Left forelimb (tissue), 1 donor: ENCODE data around the gene PLD4.
"Not testable (repeated sequence)": the region's sequence is repeated elsewhere in the genome, so short reads cannot be mapped to it uniquely, and the experiment has no call there.

Experiments used
- DNase-seq: peaks from one replicate; pipeline ENCODE4 v3.0.0-alpha.2; 2018; ENCODE audit warnings: low spot score

Gene PLD4

DNA sequence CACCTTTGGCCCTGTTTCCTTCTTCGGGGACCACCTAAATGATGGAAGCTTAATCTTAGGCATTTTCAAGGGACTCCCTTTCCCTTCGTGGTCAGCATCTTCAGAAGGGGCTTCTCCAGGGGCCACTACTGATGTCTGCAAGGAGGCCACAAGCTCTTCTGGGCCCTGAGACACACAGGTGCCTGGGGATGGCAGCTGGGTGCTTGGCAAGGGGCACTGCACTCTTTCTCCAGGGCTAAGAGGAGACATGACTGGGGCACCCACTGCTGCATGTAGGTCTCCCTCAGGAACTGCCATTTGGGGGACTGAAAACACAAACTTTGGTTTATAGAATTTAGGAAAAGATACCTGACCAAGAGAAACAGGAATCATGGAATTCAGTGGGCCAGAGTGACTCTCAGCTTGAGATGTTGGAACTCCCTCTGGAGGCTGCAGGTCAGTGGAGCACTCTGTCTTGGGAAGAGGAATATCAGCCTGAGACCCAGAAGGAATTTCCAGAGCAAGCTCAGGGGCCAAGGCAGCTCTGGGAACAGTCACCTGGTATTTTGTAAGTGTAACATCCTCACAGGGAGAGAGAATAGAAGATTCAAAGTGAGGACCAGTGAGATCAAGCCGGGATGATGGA is 16.0 kb downstream of the PLD4 start:
- DNase-seq, result peak; percentile 47

DNA sequence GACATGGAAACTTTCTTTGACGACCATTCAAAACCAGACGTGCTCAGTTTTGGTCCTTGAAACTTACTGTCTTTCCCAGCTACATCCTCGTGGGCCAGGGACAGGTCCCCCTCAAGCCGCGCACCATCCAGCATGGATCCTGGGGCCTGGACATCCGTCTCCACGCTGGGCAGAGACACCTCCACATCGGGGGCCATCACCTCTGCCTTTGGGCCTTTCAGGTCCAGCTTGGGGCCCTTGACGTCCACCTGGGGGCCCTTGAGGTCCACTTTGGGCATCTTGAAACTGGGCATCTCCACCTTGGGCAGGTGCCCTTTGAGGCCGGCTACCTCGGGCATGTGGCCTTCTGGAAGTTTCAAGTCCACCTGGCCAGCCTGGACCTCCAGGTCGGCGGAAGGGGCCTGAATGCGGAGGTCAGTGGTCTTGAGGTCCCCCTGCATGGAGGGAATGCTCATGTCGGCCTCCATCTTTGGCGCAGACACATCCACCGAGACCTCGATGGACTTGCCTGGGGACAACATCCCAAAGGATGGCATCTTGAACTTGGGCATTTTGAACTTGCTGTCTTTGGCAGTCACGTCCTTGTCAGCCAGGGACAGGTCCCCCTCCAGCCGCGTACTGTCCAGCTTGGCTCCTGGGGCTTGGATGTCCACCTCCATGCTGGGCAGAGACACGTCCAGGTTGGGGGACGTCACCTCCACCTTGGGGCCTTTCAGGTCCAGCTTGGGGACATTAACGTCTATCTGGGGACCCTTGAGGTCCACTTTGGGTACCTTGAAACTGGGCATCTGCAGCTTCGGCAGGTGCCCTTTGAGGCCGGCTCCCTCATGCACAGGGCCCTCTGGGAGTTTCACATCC is 17.1 kb downstream of the PLD4 start:
- peak; percentile 47 for DNase-seq

DNA sequence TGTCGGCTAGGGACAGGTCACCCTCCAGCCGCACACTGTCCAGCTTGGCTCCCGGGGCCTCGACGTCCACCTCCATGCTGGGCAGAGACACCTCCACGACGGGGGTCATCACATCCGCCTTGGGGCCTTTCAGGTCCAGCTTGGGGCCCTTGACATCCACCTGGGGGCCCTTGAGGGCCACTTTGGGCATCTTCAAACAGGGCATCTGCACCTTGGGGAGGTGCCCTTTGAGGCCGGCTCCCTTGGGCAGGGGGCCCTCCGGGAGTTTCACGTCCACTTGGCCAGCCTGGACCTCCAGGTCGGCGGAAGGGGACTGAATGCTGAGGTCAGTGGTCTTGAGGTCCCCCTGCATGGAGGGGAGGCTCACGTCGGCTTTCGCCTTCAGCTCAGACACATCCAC is 17.9 kb downstream of the PLD4 start:
- peak; percentile 50 for DNase-seq

DNA sequence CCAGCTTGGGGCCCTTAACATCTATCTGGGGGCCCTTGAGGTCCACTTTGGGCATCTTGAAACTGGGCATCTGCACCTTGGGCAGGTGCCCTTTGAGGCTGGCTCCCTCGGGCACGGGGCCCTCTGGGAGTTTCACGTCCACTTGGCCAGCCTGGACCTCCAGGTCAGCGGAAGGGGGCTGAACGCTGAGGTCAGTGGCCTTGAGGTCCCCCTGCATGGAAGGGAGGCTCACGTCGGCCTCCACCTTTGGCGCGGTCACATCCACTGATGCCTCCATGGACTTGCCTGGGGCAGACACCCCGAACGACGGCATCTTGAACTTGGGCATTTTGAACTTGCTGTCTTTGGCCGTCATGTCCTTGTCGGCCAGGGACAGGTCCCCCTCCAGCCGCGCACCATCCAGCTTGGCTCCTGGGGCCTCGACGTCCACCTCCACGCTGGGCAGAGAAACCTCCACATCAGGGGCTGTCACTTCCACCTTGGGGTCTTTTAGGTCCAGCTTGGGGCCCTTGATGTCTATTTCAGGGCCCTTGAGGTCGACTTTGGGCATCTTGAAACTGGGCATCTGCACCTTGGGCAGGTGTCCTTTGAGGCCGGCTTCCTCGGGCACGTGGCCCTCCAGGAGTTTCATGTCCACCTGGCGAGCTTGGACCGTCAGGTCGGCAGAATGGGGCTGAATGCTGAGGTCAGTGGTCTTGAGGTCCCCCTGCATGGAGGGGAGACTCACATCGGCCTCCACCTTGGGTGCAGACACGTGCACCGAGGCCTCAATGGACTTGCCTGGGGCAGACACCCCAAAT is 18.7 kb downstream of the PLD4 start:
- peak; percentile 61 for DNase-seq

DNA sequence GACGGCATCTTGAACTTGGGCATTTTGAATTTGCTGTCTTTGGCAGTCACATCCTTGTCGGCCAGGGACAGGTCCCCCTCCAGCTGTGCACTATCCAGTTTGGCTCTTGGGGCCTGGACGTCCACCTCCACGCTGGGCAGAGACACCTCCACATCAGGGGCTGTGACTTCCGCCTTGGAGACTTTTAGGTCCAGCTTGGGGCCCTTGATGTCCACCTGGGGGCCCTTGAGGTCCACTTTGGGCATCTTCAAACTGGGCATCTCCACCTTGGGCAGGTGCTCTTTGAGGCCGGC is 19.3 kb downstream of the PLD4 start:
- DNase-seq, result not testable (repeated sequence)

DNA sequence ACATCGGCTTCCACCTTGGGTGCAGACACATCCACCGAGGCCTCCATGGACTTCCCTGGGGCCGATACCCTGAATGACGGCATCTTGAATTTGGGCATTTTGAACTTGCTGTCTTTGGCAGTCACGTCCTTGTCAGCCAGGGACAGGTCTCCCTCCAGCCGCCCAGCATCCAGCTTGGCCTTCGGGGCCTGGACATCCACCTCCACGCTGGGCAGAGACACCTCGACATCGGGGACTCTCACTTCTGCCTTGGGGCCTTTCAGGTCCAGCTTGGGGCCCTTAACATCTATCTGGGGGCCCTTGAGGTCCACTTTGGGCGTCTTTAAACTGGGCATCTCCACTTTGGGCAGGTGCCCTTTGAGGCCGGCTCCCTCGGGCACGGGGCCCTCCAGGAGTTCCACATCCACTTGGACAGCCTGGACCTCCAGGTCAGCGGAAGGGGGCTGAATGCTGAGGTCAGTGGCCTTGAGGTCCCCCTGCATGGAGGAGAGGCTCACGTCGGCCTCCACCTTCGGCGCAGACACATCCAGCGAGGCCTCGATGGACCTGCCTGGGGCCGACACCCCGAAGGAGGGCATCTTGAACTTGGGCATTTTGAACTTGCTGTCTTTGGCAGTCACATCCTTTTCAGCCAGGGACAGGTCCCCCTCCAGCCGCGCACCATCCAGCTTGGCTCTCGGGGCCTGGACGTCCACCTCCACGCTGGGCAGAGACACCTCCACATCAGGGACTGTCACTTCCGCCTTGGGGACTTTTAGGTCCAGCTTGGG is 19.9 kb downstream of the PLD4 start:
- peak; percentile 52 for DNase-seq

DNA sequence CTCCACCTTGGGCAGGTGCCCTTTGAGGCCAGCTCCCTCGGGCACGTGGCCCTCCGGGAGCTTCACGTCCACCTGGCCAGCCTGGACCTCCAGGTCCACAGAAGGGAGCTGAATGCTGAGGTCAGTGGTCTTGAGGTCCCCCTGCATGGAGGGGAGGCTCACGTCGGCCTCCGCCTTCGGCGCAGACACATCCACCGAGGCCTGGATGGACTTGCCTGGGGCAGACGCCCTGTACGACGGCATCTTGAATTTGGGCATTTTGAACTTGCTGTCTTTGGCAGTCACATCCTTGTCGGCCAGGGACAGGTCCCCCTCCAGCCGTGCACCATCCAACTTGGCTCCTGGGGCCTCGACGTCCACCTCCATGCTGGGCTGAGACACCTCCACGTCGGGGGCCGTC is 20.6 kb downstream of the PLD4 start:
- not testable (repeated sequence) for DNase-seq

DNA sequence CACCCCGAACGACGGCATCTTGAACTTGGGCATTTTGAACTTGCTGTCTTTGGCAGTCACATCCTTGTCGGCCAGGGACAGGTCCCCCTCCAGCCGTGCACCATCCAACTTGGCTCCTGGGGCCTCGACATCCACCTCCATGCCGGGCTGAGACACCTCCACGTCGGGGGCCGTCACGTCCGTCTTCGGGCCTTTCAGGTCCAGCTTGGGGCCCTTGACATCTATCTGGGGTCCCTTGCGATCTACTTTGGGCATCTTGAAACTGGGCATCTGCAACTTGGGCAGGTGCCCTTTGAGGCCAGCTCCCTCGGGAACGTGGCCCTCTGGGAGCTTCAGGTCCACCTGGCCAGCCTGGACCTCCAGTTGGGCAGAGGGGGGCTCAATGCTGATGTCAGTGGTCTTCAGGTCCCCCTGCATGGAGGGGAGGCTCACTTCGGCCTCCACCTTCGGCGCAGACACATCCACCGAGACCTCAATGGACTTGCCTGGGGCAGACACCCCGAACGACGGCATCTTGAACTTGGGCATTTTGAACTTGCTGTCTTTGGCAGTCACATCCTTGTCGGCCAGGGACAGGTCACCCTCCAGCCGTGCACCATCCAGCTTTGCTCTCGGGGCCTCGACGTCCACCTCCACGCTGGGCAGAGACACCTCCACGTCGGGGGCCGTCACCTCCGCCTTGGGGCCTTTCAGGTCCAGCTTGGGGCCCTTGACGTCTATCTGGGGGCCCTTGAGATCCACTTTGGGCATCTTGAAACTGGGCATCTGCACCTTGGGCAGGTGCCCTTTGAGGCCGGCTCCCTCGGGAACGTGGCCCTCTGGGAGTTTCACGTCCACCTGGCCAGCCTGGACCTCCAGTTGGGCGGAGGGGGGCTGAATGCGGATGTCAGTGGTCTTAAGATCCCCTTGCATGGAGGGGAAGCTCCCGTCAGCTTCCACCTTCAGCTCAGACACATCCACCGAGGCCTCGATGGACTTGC is 21.6 kb downstream of the PLD4 start:
- not testable (repeated sequence) for DNase-seq

DNA sequence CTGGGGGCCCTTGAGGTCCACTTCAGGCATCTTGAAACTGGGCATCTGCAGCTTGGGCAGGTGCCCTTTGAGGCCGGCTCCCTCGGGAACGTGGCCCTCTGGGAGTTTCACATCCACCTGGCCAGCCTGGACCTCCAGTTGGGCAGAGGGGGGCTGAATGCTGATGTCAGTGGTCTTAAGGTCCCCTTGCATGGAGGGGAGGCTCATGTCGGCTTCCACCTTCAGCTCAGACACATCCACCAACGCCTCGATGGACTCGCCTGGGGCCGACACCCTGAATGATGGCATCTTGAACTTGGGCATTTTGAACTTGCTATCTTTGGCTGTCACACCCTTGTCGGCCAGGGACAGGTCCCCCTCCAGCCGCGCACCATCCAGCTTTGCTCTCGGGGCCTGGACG is 22.5 kb downstream of the PLD4 start:
- DNase-seq, result not testable (repeated sequence)

DNA sequence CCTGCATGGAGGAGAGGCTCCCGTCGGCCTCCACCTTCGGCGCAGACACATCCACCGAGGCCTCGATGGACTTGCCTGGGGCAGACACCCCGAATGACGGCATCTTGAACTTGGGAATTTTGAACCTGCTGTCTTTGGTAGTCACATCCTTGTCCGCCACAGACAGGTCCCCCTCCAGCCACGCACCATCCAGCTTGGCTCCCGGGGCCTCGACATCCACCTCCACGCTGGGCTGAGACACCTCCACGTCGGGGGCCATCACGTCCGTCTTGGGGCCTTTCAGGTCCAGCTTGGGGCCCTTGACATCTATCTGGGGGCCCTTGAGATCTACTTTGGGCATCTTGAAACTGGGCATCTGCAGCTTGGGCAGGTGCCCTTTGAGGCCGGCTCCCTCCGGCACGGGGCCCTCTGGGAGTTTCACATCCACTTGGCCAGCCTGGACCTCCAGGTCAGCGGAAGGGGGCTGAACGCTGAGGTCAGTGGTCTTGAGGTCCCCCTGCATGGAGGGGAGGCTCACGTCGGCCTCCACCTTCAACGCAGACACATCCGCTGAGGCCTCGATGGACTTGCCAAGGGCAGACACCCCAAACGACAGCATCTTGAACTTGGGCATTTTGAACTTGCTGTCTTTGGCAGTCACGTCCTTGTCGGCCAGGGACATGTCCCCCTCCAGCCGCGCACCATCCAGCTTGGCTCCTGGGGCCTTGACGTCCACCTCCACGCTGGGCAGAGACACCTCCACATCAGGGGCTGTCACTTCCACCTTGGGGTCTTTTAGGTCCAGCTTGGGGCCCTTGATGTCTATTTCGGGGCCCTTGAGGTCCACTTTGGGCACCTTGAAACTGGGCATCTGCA is 23.4 kb downstream of the PLD4 start:
- not testable (repeated sequence) for DNase-seq

DNA sequence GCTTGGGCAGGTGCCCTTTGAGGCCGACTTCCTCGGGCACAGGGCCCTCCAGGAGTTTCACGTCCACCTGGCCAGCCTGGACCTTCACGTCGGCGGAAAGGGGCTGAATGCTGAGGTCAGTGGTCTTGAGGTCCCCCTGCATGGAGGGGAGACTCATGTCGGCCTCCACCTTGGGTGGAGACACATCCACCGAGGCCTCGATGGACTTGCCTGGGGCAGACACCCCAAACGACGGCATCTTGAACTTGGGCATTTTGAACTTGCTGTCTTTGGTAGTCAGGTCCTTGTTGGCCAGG is 24.0 kb downstream of the PLD4 start:
- no peak for DNase-seq

DNA sequence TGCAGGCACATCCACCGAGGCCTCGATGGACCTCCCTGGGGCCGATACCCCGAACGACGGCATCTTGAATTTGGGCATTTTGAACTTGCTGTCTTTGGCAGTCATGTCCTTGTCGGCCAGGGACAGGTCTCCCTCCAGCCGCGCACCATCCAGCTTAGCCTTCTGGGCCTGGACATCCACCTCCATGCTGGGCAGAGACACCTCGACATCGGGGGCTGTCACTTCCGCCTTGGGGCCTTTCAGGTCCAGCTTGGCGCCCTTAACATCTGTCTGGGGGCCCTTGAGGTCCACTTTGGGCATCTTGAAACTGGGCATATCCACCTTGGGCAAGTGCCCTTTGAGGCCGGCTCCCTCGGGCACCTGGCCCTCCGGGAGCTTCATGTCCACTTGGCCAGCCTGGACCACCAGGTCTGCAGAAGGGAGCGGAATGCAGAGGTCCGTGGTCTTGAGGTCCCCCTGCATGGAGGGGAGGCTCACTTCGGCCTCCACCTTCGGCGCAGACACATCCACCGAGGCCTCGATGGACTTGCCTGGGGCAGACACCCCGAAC is 24.8 kb downstream of the PLD4 start:
- not testable (repeated sequence) for DNase-seq

DNA sequence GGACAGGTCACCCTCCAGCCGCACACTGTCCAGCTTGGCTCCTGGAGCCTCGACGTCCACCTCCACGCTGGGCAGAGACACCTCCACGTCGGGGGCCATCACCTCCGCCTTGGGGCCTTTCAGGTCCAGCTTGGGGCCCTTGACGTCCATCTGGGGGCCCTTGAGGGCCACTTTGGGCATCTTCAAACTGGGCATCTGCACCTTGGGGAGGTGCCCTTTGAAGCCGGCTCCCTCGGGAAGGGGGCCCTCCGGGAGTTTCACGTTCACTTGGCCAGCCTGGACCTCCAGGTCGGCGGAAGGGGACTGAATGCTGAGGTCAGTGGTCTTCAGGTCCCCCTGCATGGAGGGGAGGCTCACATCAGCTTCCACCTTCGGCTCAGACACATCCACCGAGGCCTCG is 25.3 kb downstream of the PLD4 start:
- DNase-seq, result no peak

DNA sequence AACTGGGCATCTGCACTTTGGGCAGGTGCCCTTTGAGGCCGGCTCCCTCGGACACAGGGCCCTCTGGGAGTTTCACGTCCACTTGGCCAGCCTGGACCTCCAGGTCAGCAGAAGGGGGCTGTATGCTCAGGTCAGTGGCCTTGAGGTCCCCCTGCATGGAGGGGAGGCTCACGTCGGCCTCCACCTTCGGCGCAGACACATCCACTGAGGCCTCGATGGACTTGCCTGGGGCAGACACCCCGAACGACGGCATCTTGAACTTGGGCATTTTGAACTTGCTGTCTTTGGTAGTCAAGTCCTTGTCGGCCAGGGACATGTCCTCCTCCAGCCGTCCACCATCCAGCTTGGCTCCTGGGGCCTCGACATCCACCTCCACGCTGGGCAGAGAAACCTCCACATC is 26.0 kb downstream of the PLD4 start:
- DNase-seq, result not testable (repeated sequence)

DNA sequence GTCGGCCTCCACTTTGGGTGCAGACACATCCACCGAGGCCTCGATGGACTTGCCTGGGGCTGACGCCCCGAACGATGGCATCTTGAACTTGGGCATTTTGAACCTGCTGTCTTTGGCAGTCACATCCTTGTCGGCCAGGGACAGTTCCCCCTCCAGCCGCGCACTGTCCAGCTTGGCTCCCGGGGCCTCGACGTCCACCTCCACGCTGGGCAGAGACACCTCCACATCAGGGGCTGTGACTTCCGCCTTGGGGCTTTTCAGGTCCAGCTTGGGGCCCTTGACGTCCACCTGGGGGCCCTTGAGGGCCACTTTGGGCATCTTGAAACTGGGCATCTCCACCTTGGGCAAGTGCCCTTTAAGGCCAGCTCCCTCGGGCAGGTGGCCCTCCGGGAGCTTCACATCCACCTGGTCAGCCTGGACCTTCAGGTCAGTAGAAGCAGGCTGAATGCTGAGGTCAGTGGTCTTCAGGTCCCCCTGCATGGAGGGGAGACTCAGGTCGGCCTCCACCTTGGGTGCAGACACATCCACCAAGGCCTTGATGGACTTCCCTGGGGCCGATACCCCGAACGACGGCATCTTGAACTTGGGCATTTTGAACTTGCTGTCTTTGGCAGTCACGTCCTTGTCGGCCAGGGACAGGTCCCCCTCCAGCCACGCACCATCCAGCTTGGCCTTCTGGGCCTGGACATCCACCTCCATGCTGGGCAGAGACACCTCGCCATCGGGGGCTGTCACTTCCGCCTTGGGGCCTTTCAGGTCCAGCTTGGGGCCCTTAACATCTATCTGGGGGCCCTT is 27.4 kb downstream of the PLD4 start:
- not testable (repeated sequence) for DNase-seq

DNA sequence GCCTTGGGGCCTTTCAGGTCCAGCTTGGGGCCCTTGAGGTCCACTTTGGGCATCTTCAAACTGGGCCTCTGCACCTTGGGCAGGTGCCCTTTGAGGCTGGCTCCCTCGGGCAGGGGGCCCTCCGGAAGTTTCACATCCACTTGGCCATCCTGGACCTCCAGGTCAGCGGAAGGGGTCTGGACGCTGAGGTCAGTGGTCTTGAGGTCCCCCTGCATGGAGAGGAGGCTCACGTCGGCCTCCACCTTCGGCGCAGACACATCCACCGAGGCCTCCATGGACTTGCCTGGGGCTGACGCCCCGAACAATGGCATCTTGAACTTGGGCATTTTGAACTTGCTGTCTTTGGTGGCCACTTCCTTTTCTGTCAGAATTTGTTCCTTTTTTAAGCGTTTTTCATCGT is 28.4 kb downstream of the PLD4 start:
- DNase-seq, result no peak

DNA sequence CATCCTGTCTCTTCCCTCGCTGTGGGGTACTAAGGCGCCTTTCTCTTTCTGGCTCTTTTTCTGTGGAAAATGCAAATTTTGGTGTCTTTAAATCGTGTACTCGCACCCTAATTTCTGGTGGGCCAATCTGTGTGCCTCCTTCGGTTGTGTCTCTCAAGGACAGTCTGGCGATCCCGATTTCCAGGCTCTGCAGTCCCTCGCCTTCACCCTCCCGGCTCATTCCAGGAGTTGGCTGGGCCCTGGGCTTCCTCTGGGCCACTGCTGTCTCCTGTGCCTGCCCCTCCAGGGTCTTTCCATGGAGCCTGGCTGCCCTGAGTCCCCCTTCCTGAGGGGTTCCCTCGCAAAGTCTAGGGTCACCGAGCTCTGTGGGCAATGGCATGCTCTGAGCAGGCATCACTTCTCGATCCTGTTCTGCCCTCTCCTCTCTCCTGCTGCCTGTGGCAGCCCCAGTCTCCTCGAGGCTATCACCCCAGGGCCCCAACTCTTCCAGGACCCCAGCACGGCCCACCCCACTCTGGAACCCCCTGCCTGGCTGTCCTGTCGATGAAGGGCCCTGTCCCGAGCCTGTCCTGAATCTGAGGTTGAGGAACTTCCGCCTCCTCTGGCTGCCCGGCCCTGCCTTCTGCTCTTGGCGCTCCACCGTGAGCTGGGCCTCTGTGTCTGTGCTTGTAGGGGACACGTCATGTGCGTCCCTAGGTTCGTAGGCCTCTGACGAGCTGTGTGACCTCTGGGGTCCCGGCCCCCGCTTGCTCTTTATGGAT is 29.4 kb downstream of the PLD4 start:
- no peak for DNase-seq

DNA sequence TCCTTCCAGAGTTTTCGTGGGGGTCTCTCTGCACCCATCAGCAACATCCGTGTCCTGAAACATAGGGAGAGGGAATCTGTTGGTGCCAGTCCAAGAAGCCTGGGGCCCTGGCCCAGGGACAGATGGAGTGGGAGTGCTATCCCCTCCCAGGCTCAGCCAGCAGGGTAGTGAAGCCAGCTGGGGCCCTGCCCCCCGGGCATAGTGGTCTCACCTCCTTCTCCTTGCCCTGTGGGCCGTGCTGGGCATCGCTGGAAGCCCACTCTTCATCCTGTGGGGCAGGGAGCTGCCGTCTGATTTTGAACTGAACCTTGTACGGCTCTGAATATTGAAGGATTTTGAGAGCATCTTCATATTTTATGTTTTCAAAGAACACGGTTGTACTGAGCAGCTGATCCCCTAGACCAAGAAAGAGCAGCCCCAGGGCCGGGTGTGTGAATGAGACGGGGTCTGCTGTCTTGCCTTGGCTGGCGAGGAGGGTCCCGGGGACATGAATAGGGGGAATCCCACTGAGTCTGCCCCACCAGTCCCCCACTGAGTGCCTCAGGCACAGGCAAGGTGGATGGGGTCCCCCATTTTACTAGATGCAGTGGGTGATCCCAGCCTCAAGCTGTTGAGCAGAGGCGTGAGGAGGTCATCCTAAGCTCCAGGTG is 30.2 kb downstream of the PLD4 start:
- DNase-seq, result no peak
